Measurements from ENCODE around the gene ANP32A. TPM values are rescaled to one million over a fixed set of nuclear protein-coding genes. Genes with fewer than 3 reads are reported as not detected.

The ANP32A gene
- total and polyA plus RNA-seq, 2 donors = 56.3 to 80.1 TPM

GRCh38 chr15:68833700-68834331 lies 13.1 kb upstream of the ANP32A start:
- no peaks in the 10 kb centered on the region for H3K36me3 ChIP-seq (ENCODE audit: insufficient read depth)
- H3K27ac ChIP-seq (ENCODE audit: low read depth) = no peak overlapping the region
- 35% methylated on average over 10 of the region's 10 CpGs for WGBS
- no peak for DNase-seq (ENCODE audit: extremely low spot score)
- no peak overlapping the region for H3K4me3 ChIP-seq (ENCODE audit: low read depth, low read length)
- H3K4me1 ChIP-seq (ENCODE audit: insufficient read depth) = no peaks in the 10 kb centered on the region

GRCh38 chr15:68830141-68830785 lies 9.6 kb upstream of the ANP32A start:
- WGBS = 48% methylated on average over 3 of the region's 3 CpGs
- no peak overlapping the region for H3K4me3 ChIP-seq (ENCODE audit: low read depth, low read length)
- no peak for DNase-seq (ENCODE audit: extremely low spot score)
- H3K36me3 ChIP-seq (ENCODE audit: insufficient read depth) = no peaks in the 10 kb centered on the region
- H3K4me1 ChIP-seq (ENCODE audit: insufficient read depth) = no peaks in the 10 kb centered on the region
- no peak overlapping the region for H3K27ac ChIP-seq (ENCODE audit: low read depth)

- Histone ChIP-seq H3K36me3 (ENCODE audit: insufficient read depth) (no peaks in the 10 kb centered on the region), H3K4me3 (ENCODE audit: low read depth, low read length) (no peak overlapping the region), H3K4me1 (ENCODE audit: insufficient read depth) (no peaks in the 10 kb centered on the region), H3K27ac (ENCODE audit: low read depth) (no peak overlapping the region)
- DNase-seq (ENCODE audit: extremely low spot score) = no peak
These were observed 8.4 kb upstream of the ANP32A start for GRCh38 chr15:68829068-68829467.

GRCh38 chr15:68823561-68823960 lies 2.9 kb upstream of the ANP32A start:
- 96% methylated on average over 3 of the region's 3 CpGs for WGBS
- Histone ChIP-seq H3K4me1 (ENCODE audit: insufficient read depth) (no peaks in the 10 kb centered on the region), H3K27ac (ENCODE audit: low read depth) (no peak overlapping the region), H3K36me3 (ENCODE audit: insufficient read depth) (no peaks in the 10 kb centered on the region), H3K4me3 (ENCODE audit: low read depth, low read length) (no peak overlapping the region)
- no peak for DNase-seq (ENCODE audit: extremely low spot score)

GRCh38 chr15:68822818-68823217 lies 2.1 kb upstream of the ANP32A start:
- no peak overlapping the region for H3K4me3 ChIP-seq (ENCODE audit: low read depth, low read length)
- DNase-seq (ENCODE audit: extremely low spot score) = no peak
- no peak overlapping the region for H3K27ac ChIP-seq (ENCODE audit: low read depth)
- H3K4me1 ChIP-seq (ENCODE audit: insufficient read depth) = no peaks in the 10 kb centered on the region
- no peaks in the 10 kb centered on the region for H3K36me3 ChIP-seq (ENCODE audit: insufficient read depth)
- 55% methylated on average over 3 of the region's 3 CpGs for WGBS

GRCh38 chr15:68821841-68822381 lies 1.2 kb upstream of the ANP32A start:
- DNase-seq (ENCODE audit: extremely low spot score) = no peak
- H3K4me1 ChIP-seq (ENCODE audit: insufficient read depth) = no peaks in the 10 kb centered on the region
- 11% methylated on average over 16 of the region's 16 CpGs for WGBS
- H3K36me3 ChIP-seq (ENCODE audit: insufficient read depth) = no peaks in the 10 kb centered on the region
- peak overlapping the region; percentile 94 for H3K4me3 ChIP-seq (ENCODE audit: low read depth, low read length)
- no peak overlapping the region for H3K27ac ChIP-seq (ENCODE audit: low read depth)

GRCh38 chr15:68821190-68821840 lies 620 bp upstream of the ANP32A start:
- H3K4me3 ChIP-seq (ENCODE audit: low read depth, low read length) = peak overlapping the region; percentile 94
- no peaks in the 10 kb centered on the region for H3K4me1 ChIP-seq (ENCODE audit: insufficient read depth)
- no peak for DNase-seq (ENCODE audit: extremely low spot score)
- WGBS = 1% methylated on average over 60 of the region's 60 CpGs
- H3K27ac ChIP-seq (ENCODE audit: low read depth) = peak overlapping the region; percentile 78
- no peaks in the 10 kb centered on the region for H3K36me3 ChIP-seq (ENCODE audit: insufficient read depth)

GRCh38 chr15:68819495-68820294 lies 1.0 kb downstream of the ANP32A start:
- DNase-seq (ENCODE audit: extremely low spot score) = peak; percentile 72
- Histone ChIP-seq H3K27ac (ENCODE audit: low read depth) (peak overlapping the region; percentile 83), H3K4me3 (ENCODE audit: low read depth, low read length) (peak overlapping the region; percentile 94), H3K36me3 (ENCODE audit: insufficient read depth) (no peaks in the 10 kb centered on the region), H3K4me1 (ENCODE audit: insufficient read depth) (no peaks in the 10 kb centered on the region)
- WGBS = under 1% methylated on average over 48 of the region's 48 CpGs

- under 1% methylated on average over 68 of the region's 68 CpGs for WGBS
- Histone ChIP-seq H3K27ac (ENCODE audit: low read depth) (peak overlapping the region; percentile 83), H3K36me3 (ENCODE audit: insufficient read depth) (no peaks in the 10 kb centered on the region), H3K4me3 (ENCODE audit: low read depth, low read length) (peak overlapping the region; percentile 94), H3K4me1 (ENCODE audit: insufficient read depth) (no peaks in the 10 kb centered on the region)
- DNase-seq (ENCODE audit: extremely low spot score) = peak; percentile 48
These were observed 1.8 kb downstream of the ANP32A start for GRCh38 chr15:68818769-68819494.

GRCh38 chr15:68818066-68818768 lies 2.5 kb downstream of the ANP32A start:
- no peaks in the 10 kb centered on the region for H3K4me1 ChIP-seq (ENCODE audit: insufficient read depth)
- WGBS = under 1% methylated on average over 74 of the region's 75 CpGs

GRCh38 chr15:68817304-68818065 lies 3.2 kb downstream of the ANP32A start:
- no peak for DNase-seq (ENCODE audit: extremely low spot score)
- Histone ChIP-seq H3K4me1 (ENCODE audit: insufficient read depth) (no peaks in the 10 kb centered on the region), H3K27ac (ENCODE audit: low read depth) (peak overlapping the region; percentile 83), H3K36me3 (ENCODE audit: insufficient read depth) (no peaks in the 10 kb centered on the region), H3K4me3 (ENCODE audit: low read depth, low read length) (peak overlapping the region; percentile 94)
- WGBS = under 1% methylated on average over 64 of the region's 64 CpGs

More at GRCh38 chr15:68818066-68818768, 2.5 kb downstream of the ANP32A start:
- Histone ChIP-seq H3K36me3 (ENCODE audit: insufficient read depth) (no peaks in the 10 kb centered on the region), H3K27ac (ENCODE audit: low read depth) (peak overlapping the region; percentile 83), H3K4me3 (ENCODE audit: low read depth, low read length) (peak overlapping the region; percentile 94)
- DNase-seq (ENCODE audit: extremely low spot score) = peak; percentile 53

GRCh38 chr15:68816795-68817303 lies 3.8 kb downstream of the ANP32A start:
- no peak for DNase-seq (ENCODE audit: extremely low spot score)
- WGBS = 5% methylated on average over 13 of the region's 13 CpGs
- Histone ChIP-seq H3K27ac (ENCODE audit: low read depth) (peak overlapping the region; percentile 83), H3K4me1 (ENCODE audit: insufficient read depth) (no peaks in the 10 kb centered on the region), H3K36me3 (ENCODE audit: insufficient read depth) (no peaks in the 10 kb centered on the region), H3K4me3 (ENCODE audit: low read depth, low read length) (peak overlapping the region; percentile 94)
